T-cell (primary cell): ENCODE data around the gene SFXN5. TPM values are rescaled to one million over a fixed set of nuclear protein-coding genes. Genes with fewer than 3 reads are reported as not detected.

Source experiments
- ATAC-seq, 4 experiments: fragments of 200-7000 bp in 3 of 4; fragments of 150-1000 bp in 1 of 4; cut with Tn5 transposase; replicated peaks in 1 of 4; 1 replicate in 3 of 4; 2 replicates in 1 of 4; pipeline ENCODE4 v1.10.0; 2021; ENCODE audit warnings: moderate library complexity in 3 of 4, mild to moderate bottlenecking in 2 of 4, moderate number of reproducible peaks in 1 of 4
- CTCF ChIA-PET, 2 donors: fragments of 300-600 bp; sonication (Branson Sonifier 250); formaldehyde crosslinking; loops; one replicate each; lab custom pipeline; 2022; ENCODE audit warnings: antibody characterized with exemption in 2 of 2; lab: Charles Lee
- POLR2A ChIA-PET, 2 donors: fragments of 300-600 bp; sonication (Branson Sonifier 250); formaldehyde crosslinking; loops; one replicate each; lab custom pipeline; 2022; ENCODE audit warnings: antibody characterized with exemption in 2 of 2; lab: Charles Lee
- DNase-seq, 35 experiments: peaks; one replicate each; pipeline versions ENCODE4 v3.0.0 to v3.0.0-alpha.2; 2013 to 2023
- H3K27ac ChIP-seq: one replicate; pipeline ENCODE4 v1.5.1; 2013; ENCODE audit warnings: low read length
- H3K27me3 ChIP-seq, 2 experiments: replicated peaks in 1 of 2; 1 replicate in 1 of 2; 2 replicates in 1 of 2; pipeline versions ENCODE4 v1.6.1 to v1.7.0; 2013; ENCODE audit warnings: low read length in 1 of 2, mixed read lengths in 1 of 2; ENCODE audit not compliant: control insufficient read depth in 2 of 2, insufficient read depth in 2 of 2; ENCODE audit errors: extremely low read depth in 1 of 2
- H3K36me3 ChIP-seq, 2 donors: 1 replicate in 1 of 2; 2 replicates in 1 of 2; pipeline versions ENCODE4 v1.6.1 to v1.7.0; 2013; ENCODE audit warnings: low read length in 1 of 2; ENCODE audit not compliant: control insufficient read depth in 2 of 2, insufficient read depth in 1 of 2; ENCODE audit errors: extremely low read depth in 1 of 2
- H3K4me1 ChIP-seq, 2 experiments: 1 replicate in 1 of 2; 2 replicates in 1 of 2; pipeline versions ENCODE4 v1.6.1 to v1.7.0; 2013; ENCODE audit warnings: low read length in 2 of 2, mixed read lengths in 1 of 2; ENCODE audit not compliant: insufficient read depth in 2 of 2, control insufficient read depth in 1 of 2; ENCODE audit errors: extremely low read depth in 1 of 2
- H3K4me3 ChIP-seq, 2 donors: 1 replicate in 1 of 2; 2 replicates in 1 of 2; pipeline versions ENCODE4 v1.5.1 to v1.7.0; 2013; ENCODE audit warnings: mild to moderate bottlenecking in 2 of 2, low read length in 1 of 2, moderate library complexity in 1 of 2; ENCODE audit not compliant: control insufficient read depth in 1 of 2; ENCODE audit errors: extremely low read depth in 1 of 2
- H3K9me3 ChIP-seq: 2 replicates; pipeline ENCODE4 v1.7.0; 2013
- H3K27ac Mint-ChIP-seq, 2 donors: one replicate each; pipeline ENCODE4 v1.8.0; 2020 to 2021; ENCODE audit warnings: mild to moderate bottlenecking in 2 of 2, mixed read lengths in 2 of 2
- H3K27me3 Mint-ChIP-seq, 2 donors: one replicate each; pipeline ENCODE4 v1.8.0; 2021 to 2022; ENCODE audit warnings: mixed read lengths in 2 of 2
- H3K36me3 Mint-ChIP-seq: one replicate; pipeline ENCODE4 v1.8.0; 2021; ENCODE audit warnings: mixed read lengths
- H3K4me1 Mint-ChIP-seq, 3 donors: one replicate each; pipeline ENCODE4 v1.8.0; 2020 to 2022; ENCODE audit warnings: mixed read lengths in 3 of 3, mild to moderate bottlenecking in 1 of 3
- H3K4me3 Mint-ChIP-seq, 3 donors: one replicate each; pipeline ENCODE4 v1.8.0; 2020 to 2022; ENCODE audit warnings: mild to moderate bottlenecking in 3 of 3, mixed read lengths in 3 of 3, moderate library complexity in 3 of 3
- H3K9me3 Mint-ChIP-seq, 3 donors: one replicate each; pipeline ENCODE4 v1.8.0; 2020 to 2022; ENCODE audit warnings: mixed read lengths in 3 of 3
- WGBS: methylation state at CpG from one replicate; pipeline ENCODE4 v1.1.5; 2013; ENCODE audit warnings: missing lambda C conversion rate; ENCODE audit not compliant: insufficient coverage; 5-methylcytosine and 5-hydroxymethylcytosine counted together
- total RNA-seq, 35 experiments: library from RNA in 6 of 35; stranded (reverse) in 6 of 35; fragments of 120-200 nt in 1 of 35; gene quantifications; one replicate each; pipeline versions ENCODE4 v1.2.1 to v1.2.4 and lab custom pipeline; 2013 to 2026

Gene SFXN5
- total RNA-seq, 5 donors from 2014 or later (not counting 1 experiment from before 2014, with no cell fraction given) = 6.3 to 14.2 (median 9.7) TPM

DNA sequence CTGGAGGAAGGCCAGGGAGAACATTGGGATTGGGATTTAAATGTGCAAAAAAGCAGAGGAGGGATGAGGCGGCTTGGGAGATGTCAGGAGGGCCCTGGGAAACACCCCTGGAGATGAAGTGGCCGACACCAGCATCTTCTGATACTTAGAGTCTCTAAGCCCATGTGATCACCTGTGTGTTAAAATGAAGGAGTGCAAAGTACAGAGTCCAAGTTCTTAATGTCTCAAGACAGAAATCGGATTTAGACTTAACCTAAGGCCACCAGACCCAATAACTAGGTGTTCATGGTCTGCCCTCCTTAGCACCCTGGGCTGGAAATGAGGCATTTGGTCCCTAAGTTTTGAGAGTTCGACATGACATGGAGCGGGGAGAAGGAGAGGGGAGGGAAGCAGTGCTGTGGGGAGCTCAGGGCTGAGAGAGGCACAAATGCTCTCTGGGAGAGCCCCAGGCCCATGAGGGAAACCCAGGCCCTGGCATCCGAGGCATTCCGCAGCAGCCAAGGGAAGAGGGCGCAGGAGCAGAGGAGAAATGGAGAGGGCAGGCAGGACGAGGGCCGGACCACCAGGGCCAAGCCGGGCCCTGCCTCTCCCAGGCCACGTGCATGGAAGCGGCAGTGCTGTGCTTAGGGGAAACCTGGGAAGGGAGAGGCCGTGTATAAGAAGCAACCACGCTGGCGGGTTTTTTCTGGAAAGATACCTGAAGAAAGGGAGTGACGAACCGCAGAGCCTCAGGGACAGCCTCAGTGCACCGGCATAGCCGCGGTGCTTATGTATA, 63.3 kb downstream of the SFXN5 start:
- H3K27ac ChIP-seq = no peak overlapping the region
- H3K36me3 ChIP-seq = peaks cover 0 to 10% of the 10 kb centered on the region in 2 donors
- ChIA-PET POLR2A (no interaction called here), CTCF (interaction anchor here in 1 of 2 donors (0.6 to 1.0 kb wide), 2 partner anchors 8 to 184 kb away, joined by 3 read pairs; no protein-coding TSS in a partner anchor)
- no peaks in the 10 kb centered on the region for H3K27me3 Mint-ChIP-seq
- no peaks in the 10 kb centered on the region for H3K4me1 ChIP-seq
- no peak overlapping the region for H3K4me3 Mint-ChIP-seq
- no peaks in the 10 kb centered on the region for H3K27me3 ChIP-seq
- H3K4me1 Mint-ChIP-seq = no peaks in the 10 kb centered on the region
- peaks cover 0 to 3% (median 0%) of the 10 kb centered on the region in 3 donors for H3K9me3 Mint-ChIP-seq
- DNase-seq (peak in 1 of 35 experiments; percentile 12), ATAC-seq (no peak)
- H3K36me3 Mint-ChIP-seq = peaks cover 7% of the 10 kb centered on the region
- 96% methylated on average over 15 of the region's 21 CpGs for WGBS
- H3K9me3 ChIP-seq = no peaks in the 10 kb centered on the region
- no peak overlapping the region for H3K27ac Mint-ChIP-seq
- no peak overlapping the region for H3K4me3 ChIP-seq

DNA sequence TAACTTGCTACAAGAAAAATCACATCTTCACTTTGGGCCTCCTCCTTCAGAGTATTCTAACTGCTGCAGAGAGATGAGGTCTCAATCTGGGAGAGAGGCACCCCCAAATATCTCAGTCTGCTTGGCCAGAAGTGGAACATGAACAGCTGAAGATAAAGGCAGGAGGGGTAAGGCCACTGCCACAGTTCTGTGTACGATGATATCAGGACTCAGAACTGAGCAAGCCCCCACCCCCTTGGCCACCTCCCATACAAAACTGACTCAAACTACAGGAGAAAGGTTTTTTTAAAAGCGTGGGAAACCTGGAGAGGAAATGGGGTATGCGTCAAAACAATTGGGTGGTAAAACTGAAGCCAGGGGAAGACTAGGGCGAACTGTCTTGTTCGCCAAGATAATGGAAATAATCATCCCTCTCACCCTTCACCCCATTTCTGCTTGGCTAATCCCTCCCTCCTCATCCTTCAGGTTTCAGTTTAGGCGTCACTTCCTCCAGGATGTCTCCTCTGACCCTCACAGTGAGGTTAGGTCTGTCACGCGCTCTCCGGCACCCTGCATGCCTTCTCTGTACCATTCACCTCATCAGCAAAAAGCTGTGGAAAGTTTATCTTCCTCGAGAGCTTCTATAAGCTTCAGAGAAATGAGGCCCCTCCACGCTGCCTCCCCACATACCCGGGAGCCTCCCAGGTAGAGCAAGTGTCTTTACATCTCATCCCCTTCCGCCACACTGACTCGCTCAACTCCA, 64.4 kb downstream of the SFXN5 start:
- Histone ChIP-seq H3K4me3 (no peak overlapping the region), H3K4me1 (no peaks in the 10 kb centered on the region), H3K9me3 (no peaks in the 10 kb centered on the region), H3K27me3 (no peaks in the 10 kb centered on the region), H3K36me3 (peaks cover 0 to 10% of the 10 kb centered on the region in 2 donors), H3K27ac (no peak overlapping the region)
- DNase-seq (no peak), ATAC-seq (no peak)
- H3K9me3 Mint-ChIP-seq = peaks cover 0 to 3% (median 0%) of the 10 kb centered on the region in 3 donors
- 90% methylated on average over 2 of the region's 14 CpGs for WGBS
- H3K4me1 Mint-ChIP-seq = no peaks in the 10 kb centered on the region
- H3K27ac Mint-ChIP-seq = no peak overlapping the region
- peaks cover 7% of the 10 kb centered on the region for H3K36me3 Mint-ChIP-seq
- H3K4me3 Mint-ChIP-seq = no peak overlapping the region
- ChIA-PET POLR2A (no interaction called here), CTCF (interaction anchor here in 1 of 2 donors (1.0 kb wide), 1 partner anchor 9 kb away, joined by 3 read pairs; no protein-coding TSS in a partner anchor)
- no peaks in the 10 kb centered on the region for H3K27me3 Mint-ChIP-seq

DNA sequence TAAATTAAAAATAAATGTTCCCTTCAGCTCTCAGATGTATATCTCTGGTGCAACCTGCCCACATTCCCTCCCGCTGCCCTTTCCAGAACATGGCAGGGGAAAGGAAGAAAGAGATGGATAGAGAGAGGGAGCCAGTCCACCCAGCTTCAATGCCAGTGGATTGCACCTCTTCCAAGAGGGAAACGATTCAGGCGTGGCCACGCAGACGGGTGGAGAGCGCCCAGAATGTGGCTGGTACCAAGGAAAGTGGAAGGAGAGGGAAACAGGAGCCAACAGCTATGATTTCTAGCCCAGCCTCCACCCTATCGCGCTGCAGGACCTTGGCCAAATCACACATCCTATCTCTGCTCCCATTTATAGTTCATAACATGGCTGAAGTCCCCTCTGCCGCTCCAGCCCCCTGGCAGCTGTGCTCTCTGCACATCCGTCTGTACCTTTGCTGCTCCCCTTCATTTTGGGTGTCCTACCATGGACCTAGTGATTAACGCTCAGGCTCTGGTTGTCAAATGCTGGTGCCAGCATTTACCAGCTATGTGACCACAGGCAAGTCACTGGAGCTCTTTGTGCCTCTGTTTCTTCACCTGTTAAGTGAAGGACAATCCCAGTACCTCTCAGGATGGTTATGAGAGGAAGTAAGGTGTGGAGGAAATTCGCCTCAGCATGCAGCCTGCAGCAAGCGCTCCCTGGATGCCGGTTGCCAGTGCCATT, 66.5 kb downstream of the SFXN5 start:
- Histone ChIP-seq H3K4me3 (no peak overlapping the region), H3K4me1 (no peaks in the 10 kb centered on the region), H3K9me3 (no peaks in the 10 kb centered on the region), H3K27ac (no peak overlapping the region), H3K36me3 (peaks cover 0 to 16% of the 10 kb centered on the region in 2 donors), H3K27me3 (no peaks in the 10 kb centered on the region)
- no peak for ATAC-seq
- no peaks in the 10 kb centered on the region for H3K27me3 Mint-ChIP-seq
- no peak overlapping the region for H3K27ac Mint-ChIP-seq
- H3K9me3 Mint-ChIP-seq = no peaks in the 10 kb centered on the region
- POLR2A ChIA-PET = no interaction called here
- no peak overlapping the region for H3K4me3 Mint-ChIP-seq
- peak in 1 of 35 experiments; percentile 19 for DNase-seq
- H3K36me3 Mint-ChIP-seq = peaks cover 4% of the 10 kb centered on the region
- no peaks in the 10 kb centered on the region for H3K4me1 Mint-ChIP-seq
- 96% methylated on average over 8 of the region's 14 CpGs for WGBS
- CTCF ChIA-PET = no interaction called here

DNA sequence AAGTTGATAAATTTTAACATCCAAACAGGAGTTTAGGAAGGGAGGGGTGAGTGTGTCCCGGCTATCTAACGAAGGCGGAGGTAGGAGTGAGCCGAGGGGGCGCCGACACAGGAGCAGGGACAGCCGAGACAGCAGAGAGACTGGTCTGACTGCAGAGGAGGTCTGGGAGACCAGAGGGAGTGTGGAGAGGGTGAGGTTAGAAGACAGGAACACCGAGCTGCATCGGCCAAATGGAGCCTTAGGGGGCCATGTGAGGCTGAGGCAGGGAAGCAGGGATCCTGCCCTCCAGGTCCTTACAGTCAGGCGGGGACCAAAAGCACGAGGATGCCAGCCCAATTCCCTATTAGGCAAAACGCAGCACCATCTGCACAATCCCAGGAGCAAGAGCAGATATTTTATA, 67.0 kb downstream of the SFXN5 start:
- ChIA-PET CTCF (no interaction called here), POLR2A (no interaction called here)
- H3K27ac ChIP-seq = no peak overlapping the region
- Mint-ChIP-seq H3K27me3 (no peaks in the 10 kb centered on the region), H3K4me1 (no peaks in the 10 kb centered on the region), H3K36me3 (peaks cover 4% of the 10 kb centered on the region), H3K4me3 (no peak overlapping the region), H3K27ac (no peak overlapping the region), H3K9me3 (no peaks in the 10 kb centered on the region)
- no peaks in the 10 kb centered on the region for H3K9me3 ChIP-seq
- DNase-seq (peak in 1 of 35 experiments; percentile 14), ATAC-seq (no peak)
- peaks cover 0 to 16% of the 10 kb centered on the region in 2 donors for H3K36me3 ChIP-seq
- H3K27me3 ChIP-seq = no peaks in the 10 kb centered on the region
- 90% methylated on average over 12 of the region's 12 CpGs for WGBS
- no peak overlapping the region for H3K4me3 ChIP-seq
- H3K4me1 ChIP-seq = no peaks in the 10 kb centered on the region

DNA sequence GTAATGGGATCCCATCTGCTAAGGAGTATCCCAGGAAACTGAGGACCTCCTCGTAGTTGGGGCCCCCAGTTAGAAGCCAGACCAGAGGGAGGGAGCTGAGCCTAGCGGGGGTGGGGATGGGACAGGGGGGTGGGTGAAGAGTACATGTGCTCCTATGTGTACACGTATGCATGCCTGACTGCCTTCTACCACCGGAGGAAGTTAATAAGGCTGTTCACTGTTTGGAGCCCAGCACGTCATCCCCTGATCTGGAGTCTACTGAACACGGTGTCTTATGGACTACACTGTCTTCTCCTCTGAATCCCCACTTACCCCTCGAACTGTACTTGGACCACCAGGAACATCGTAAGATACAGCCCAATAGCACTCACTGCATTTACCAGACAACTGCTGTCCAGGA, 68.5 kb downstream of the SFXN5 start:
- POLR2A ChIA-PET = no interaction called here
- no peak overlapping the region for H3K27ac ChIP-seq
- H3K9me3 ChIP-seq = no peaks in the 10 kb centered on the region
- Mint-ChIP-seq H3K27ac (no peak overlapping the region), H3K36me3 (peaks cover under 1% of the 10 kb centered on the region), H3K4me3 (no peak overlapping the region), H3K9me3 (no peaks in the 10 kb centered on the region), H3K4me1 (no peaks in the 10 kb centered on the region), H3K27me3 (no peaks in the 10 kb centered on the region)
- 87% methylated on average over 8 of the region's 8 CpGs for WGBS
- CTCF ChIA-PET = no interaction called here
- ATAC-seq (no peak), DNase-seq (no peak)
- H3K4me3 ChIP-seq = no peak overlapping the region
- no peaks in the 10 kb centered on the region for H3K27me3 ChIP-seq
- H3K36me3 ChIP-seq = peaks cover 0 to 9% of the 10 kb centered on the region in 2 donors
- no peaks in the 10 kb centered on the region for H3K4me1 ChIP-seq
